PFSK-1 (cell line): ENCODE measurements around the gene WNT7B.

ENCODE experiments used
- POLR2AphosphoS5 ChIP-seq: IDR thresholded peaks from 2 replicates; pipeline ENCODE4 v1.6.1; 2012; ENCODE audit warnings: low read depth, mild to moderate bottlenecking, control low read depth, low read length, moderate library complexity
- SIN3A ChIP-seq: IDR thresholded peaks from 2 replicates; pipeline ENCODE4 v1.6.1; 2012; ENCODE audit warnings: mild to moderate bottlenecking, low read length, moderate library complexity, borderline replicate concordance; ENCODE audit not compliant: insufficient read depth
- TAF1 ChIP-seq: IDR thresholded peaks from 2 replicates; pipeline ENCODE4 v1.6.1; 2012; ENCODE audit warnings: low read length, control low read depth, borderline replicate concordance; ENCODE audit not compliant: insufficient read depth
- TF ChIP-seq, protein P1 (sequence below), 2 experiments: IDR thresholded peaks; 2 replicates each; pipeline versions ENCODE4 v1.6.1 to v1.8.0; 2011 to 2012; ENCODE audit warnings: low read depth in 2 of 2, low read length in 2 of 2, control low read depth in 1 of 2, inconsistent platforms in 1 of 2, mild to moderate bottlenecking in 1 of 2, moderate library complexity in 1 of 2; ENCODE audit not compliant: insufficient read depth in 1 of 2

DNA sequence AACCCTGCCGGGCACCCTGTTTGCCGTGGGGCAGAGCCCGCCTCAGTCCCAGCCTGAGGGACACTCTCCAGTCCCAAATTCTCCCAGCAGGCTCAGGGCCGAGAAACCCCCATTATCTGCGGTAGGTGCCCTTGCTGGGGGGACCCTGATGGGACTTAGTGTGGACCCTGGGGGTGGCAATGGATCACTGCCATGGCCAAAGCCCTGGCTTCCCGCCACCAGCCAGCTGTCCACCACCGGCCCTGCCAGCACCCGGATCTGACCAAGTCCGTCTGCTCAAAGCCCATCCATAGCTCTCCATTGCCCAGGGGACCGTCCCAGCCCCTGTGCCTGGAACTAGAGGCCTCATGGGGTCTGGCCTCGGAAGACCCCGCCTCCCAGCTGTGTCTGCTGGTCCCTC lies 24.4 kb downstream of the WNT7B start:
- TF ChIP-seq POLR2AphosphoS5 (no peak), TAF1 (no peak), SIN3A (no peak)
- TF ChIP-seq, protein P1, sequence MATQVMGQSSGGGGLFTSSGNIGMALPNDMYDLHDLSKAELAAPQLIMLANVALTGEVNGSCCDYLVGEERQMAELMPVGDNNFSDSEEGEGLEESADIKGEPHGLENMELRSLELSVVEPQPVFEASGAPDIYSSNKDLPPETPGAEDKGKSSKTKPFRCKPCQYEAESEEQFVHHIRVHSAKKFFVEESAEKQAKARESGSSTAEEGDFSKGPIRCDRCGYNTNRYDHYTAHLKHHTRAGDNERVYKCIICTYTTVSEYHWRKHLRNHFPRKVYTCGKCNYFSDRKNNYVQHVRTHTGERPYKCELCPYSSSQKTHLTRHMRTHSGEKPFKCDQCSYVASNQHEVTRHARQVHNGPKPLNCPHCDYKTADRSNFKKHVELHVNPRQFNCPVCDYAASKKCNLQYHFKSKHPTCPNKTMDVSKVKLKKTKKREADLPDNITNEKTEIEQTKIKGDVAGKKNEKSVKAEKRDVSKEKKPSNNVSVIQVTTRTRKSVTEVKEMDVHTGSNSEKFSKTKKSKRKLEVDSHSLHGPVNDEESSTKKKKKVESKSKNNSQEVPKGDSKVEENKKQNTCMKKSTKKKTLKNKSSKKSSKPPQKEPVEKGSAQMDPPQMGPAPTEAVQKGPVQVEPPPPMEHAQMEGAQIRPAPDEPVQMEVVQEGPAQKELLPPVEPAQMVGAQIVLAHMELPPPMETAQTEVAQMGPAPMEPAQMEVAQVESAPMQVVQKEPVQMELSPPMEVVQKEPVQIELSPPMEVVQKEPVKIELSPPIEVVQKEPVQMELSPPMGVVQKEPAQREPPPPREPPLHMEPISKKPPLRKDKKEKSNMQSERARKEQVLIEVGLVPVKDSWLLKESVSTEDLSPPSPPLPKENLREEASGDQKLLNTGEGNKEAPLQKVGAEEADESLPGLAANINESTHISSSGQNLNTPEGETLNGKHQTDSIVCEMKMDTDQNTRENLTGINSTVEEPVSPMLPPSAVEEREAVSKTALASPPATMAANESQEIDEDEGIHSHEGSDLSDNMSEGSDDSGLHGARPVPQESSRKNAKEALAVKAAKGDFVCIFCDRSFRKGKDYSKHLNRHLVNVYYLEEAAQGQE (IDR thresholded peaks at IDR 0.05; ENCODE audit: insufficient read depth in 1 of 2, low read depth in 2 of 2, low read length in 2 of 2) = no peak
